Stimulated activated effector memory CD8-positive, alpha-beta T cell treated with anti-CD3 and anti-CD28 coated beads, Interleukin-12 subunit alpha, Interleukin-12 subunit beta, amount 100 ng/mL, for 72 hours (primary cell): ENCODE results near the gene CD8B2.

Source experiments
- ATAC-seq: fragments of 150-1000 bp; cut with Tn5 transposase; 2 replicates; pipeline ENCODE4 v1.10.0; 2021
- DNase-seq, 2 donors: peaks; one replicate each; pipeline ENCODE4 v3.0.0; 2021 to 2022; ENCODE audit warnings: low spot score in 2 of 2
- H3K27ac Mint-ChIP-seq: one replicate; pipeline ENCODE4 v1.8.0; 2022; ENCODE audit warnings: mild to moderate bottlenecking, mixed read lengths
- H3K36me3 Mint-ChIP-seq: one replicate; pipeline ENCODE4 v1.8.0; 2022; ENCODE audit warnings: mild to moderate bottlenecking, mixed read lengths
- H3K4me1 Mint-ChIP-seq: one replicate; pipeline ENCODE4 v1.8.0; 2022; ENCODE audit warnings: mixed read lengths
- H3K4me3 Mint-ChIP-seq: one replicate; pipeline ENCODE4 v1.8.0; 2022; ENCODE audit warnings: mild to moderate bottlenecking, mixed read lengths
- H3K9me3 Mint-ChIP-seq: one replicate; pipeline ENCODE4 v1.8.0; 2022; ENCODE audit warnings: mixed read lengths

The CD8B2 gene

GRCh38 chr2:106531676-106532214, 44.6 kb downstream of the CD8B2 start:
- no peaks in the 10 kb centered on the region for H3K9me3 Mint-ChIP-seq
- H3K36me3 Mint-ChIP-seq: no peaks in the 10 kb centered on the region
- DNase-seq: no peak
- no peak overlapping the region for H3K4me3 Mint-ChIP-seq
- H3K27ac Mint-ChIP-seq: no peak overlapping the region
- H3K4me1 Mint-ChIP-seq: no peaks in the 10 kb centered on the region
- no peak for ATAC-seq

GRCh38 chr2:106532236-106532635, 45.1 kb downstream of the CD8B2 start:
- Mint-ChIP-seq H3K4me3 (no peak overlapping the region), H3K9me3 (no peaks in the 10 kb centered on the region), H3K4me1 (no peaks in the 10 kb centered on the region), H3K27ac (no peak overlapping the region), H3K36me3 (no peaks in the 10 kb centered on the region)
- ATAC-seq: no peak
- DNase-seq: no peak

GRCh38 chr2:106534471-106534870, 47.3 kb downstream of the CD8B2 start:
- Mint-ChIP-seq H3K9me3 (no peaks in the 10 kb centered on the region), H3K4me3 (no peak overlapping the region), H3K36me3 (no peaks in the 10 kb centered on the region), H3K4me1 (no peaks in the 10 kb centered on the region), H3K27ac (no peak overlapping the region)
- ATAC-seq (no peak), DNase-seq (no peak)

DNA sequence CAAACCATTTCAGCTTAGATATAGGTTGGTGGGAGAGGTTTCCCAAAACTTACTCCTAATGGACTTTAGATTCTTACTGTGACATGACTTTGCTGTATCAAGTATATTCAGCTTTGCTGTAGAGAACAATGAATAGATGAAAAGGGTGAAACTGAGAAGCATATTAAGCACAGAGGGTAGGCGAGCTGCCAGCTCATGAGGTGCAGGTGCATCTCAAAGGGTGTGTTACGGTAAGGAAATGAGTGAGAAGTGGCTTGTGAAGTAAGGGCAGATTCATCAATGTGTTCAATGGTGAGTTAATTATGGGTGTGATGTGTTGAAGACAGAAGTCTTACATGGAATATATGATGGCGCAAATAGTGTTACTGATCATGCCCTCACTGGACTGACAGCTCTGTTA, 49.3 kb downstream of the CD8B2 start:
- Mint-ChIP-seq H3K4me3 (no peak overlapping the region), H3K4me1 (no peaks in the 10 kb centered on the region), H3K27ac (no peak overlapping the region), H3K36me3 (no peaks in the 10 kb centered on the region), H3K9me3 (no peaks in the 10 kb centered on the region)
- no peak for DNase-seq
- ATAC-seq: peak; percentile 41

GRCh38 chr2:106537047-106537446, 49.9 kb downstream of the CD8B2 start:
- Mint-ChIP-seq H3K9me3 (no peaks in the 10 kb centered on the region), H3K36me3 (no peaks in the 10 kb centered on the region), H3K4me1 (no peaks in the 10 kb centered on the region), H3K27ac (no peak overlapping the region), H3K4me3 (no peak overlapping the region)
- DNase-seq (no peak), ATAC-seq (no peak)

GRCh38 chr2:106537791-106538191, 50.6 kb downstream of the CD8B2 start:
- no peaks in the 10 kb centered on the region for H3K9me3 Mint-ChIP-seq
- H3K27ac Mint-ChIP-seq: no peak overlapping the region
- no peaks in the 10 kb centered on the region for H3K36me3 Mint-ChIP-seq
- H3K4me3 Mint-ChIP-seq: no peak overlapping the region
- H3K4me1 Mint-ChIP-seq: peaks cover 3% of the 10 kb centered on the region
- ATAC-seq: no peak
- DNase-seq: no peak

DNA sequence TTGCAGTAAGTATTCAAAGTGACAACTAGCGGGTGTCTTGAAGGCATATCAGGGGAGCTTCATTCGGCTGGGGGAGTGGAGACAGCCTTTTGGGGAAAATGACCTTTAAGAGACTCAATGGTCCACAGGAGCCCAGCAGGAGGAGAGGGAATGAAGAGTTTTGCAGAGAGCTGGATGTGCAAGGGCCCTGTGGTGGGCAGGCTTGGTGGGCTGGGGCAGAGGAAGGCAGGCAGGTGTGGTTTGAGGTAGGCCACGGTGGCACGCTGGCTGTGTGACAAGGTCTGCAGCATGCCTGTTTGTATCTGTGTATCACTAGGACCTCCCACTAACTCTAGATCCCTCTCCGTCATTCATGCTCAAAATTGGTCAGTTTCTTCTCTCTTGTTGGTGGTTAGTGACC, 53.7 kb downstream of the CD8B2 start:
- Mint-ChIP-seq H3K9me3 (no peaks in the 10 kb centered on the region), H3K4me3 (no peak overlapping the region), H3K36me3 (no peaks in the 10 kb centered on the region), H3K27ac (no peak overlapping the region), H3K4me1 (peaks cover 6% of the 10 kb centered on the region)
- no peak for ATAC-seq
- no peak for DNase-seq

DNA sequence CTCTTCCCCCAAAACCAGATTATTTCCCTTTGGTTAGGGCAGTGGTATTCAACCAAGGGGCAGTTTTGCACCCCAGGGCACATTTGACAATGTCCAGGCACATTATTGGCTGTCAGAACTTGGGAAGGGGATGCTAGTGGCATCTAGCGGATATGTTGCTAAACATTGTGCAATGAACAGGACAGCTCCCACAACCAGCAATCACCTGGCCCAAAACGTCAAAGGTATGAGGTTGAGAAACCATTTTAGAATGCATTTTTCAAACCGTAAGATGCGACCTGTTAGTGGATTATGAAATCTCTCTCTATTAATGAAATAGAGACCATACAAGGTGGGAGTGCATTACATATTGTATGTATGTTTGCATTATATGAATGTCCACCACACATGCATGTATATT, 54.2 kb downstream of the CD8B2 start:
- H3K4me3 Mint-ChIP-seq: no peak overlapping the region
- ATAC-seq (no peak), DNase-seq (no peak)
- H3K4me1 Mint-ChIP-seq: peaks cover 6% of the 10 kb centered on the region
- H3K27ac Mint-ChIP-seq: no peak overlapping the region
- H3K9me3 Mint-ChIP-seq: no peaks in the 10 kb centered on the region
- no peaks in the 10 kb centered on the region for H3K36me3 Mint-ChIP-seq

DNA sequence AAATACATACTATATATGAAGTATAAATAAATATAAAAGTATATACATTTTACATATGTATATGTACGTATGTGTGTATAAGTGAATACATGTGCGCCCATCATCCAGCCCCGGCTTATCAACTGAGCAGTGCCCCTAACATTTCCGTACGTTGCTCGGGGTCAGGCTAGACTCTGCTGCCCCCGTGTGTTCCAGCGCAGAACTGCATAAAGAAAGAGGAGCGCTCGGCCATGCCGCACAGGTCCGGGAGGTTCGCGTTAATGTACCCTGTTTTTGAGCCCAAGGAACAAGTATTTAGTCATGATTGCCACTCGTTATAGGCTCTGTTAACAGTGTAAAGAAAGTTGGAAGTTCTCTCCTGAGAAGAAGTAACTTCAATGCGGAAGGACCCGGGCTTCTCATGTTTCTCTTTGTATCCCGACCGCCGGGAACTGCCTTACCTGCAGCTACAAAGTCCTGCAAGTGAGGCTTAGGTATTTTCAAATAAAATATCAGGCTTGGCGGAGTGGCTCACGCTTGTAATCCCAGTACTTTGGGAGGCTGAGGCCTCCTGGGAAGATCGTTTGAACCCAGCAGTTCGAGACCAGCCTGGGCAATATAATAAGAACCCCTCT, 55.7 kb downstream of the CD8B2 start:
- H3K4me3 Mint-ChIP-seq: peak overlapping the region; percentile 43
- H3K9me3 Mint-ChIP-seq: no peaks in the 10 kb centered on the region
- ATAC-seq (peak; percentile 83), DNase-seq (peak; percentile 74 to 90)
- H3K4me1 Mint-ChIP-seq: peaks cover 6% of the 10 kb centered on the region
- H3K36me3 Mint-ChIP-seq: no peaks in the 10 kb centered on the region
- no peak overlapping the region for H3K27ac Mint-ChIP-seq

DNA sequence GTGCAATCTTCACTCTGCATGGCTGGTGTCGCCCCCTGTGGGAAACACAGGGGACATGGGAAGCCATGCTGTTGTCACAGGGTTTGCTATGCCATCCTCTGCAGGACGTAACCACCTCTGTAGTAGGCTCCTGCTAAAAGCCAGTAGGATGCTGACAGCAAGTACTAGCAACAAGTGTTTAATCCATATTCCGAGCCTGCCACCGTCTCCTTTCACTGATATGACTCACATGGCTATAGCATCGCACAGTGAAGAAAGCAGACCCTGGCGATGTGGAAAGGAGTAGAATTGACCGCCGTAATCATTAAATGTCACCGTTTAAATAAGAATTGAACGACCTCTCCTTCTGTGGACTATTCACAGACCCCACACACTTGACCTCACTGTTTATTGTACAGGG, 57.8 kb downstream of the CD8B2 start:
- H3K36me3 Mint-ChIP-seq: no peaks in the 10 kb centered on the region
- H3K27ac Mint-ChIP-seq: no peak overlapping the region
- ATAC-seq (no peak), DNase-seq (no peak)
- H3K4me3 Mint-ChIP-seq: no peak overlapping the region
- H3K9me3 Mint-ChIP-seq: no peaks in the 10 kb centered on the region
- peaks cover 6% of the 10 kb centered on the region for H3K4me1 Mint-ChIP-seq

DNA sequence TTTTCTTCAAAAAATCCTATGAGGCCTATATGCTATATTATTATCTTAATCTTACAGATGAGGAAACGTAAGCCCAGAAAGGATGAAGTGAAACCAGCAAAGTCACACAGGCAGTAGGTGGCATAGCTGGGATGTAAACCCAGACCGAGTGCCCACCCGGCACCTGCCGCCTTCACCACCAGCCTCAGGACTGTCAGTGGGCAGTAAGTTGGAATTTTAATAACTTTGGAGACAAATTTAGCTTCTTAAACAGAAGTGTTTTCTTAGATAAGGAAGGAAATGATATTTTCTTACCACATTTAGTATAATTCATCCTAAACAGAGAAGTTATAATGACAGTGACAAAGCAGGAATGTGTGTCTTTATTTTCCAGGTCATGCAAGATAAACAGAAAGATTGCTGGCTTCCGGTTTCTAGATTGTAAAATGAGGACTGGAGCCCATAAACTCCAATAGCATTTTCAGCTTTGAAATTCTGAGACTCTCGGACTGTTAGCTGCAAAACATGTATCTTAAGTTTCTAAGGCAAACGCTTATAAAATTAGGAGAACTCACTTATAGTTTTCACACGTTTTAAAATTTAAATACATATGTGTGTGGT, 59.3 kb downstream of the CD8B2 start:
- ATAC-seq (no peak), DNase-seq (no peak)
- no peak overlapping the region for H3K27ac Mint-ChIP-seq

GRCh38 chr2:106547164-106547903, 60.2 kb downstream of the CD8B2 start:
- Mint-ChIP-seq H3K36me3 (no peaks in the 10 kb centered on the region), H3K27ac (no peak overlapping the region), H3K4me1 (peaks cover 6% of the 10 kb centered on the region), H3K9me3 (no peaks in the 10 kb centered on the region), H3K4me3 (no peak overlapping the region)
- DNase-seq: no peak
- ATAC-seq: no peak

More for the DNA sequence above, 59.3 kb downstream of the CD8B2 start:
- H3K4me1 Mint-ChIP-seq: peaks cover 6% of the 10 kb centered on the region
- H3K36me3 Mint-ChIP-seq: no peaks in the 10 kb centered on the region
- H3K9me3 Mint-ChIP-seq: no peaks in the 10 kb centered on the region
- no peak overlapping the region for H3K4me3 Mint-ChIP-seq

GRCh38 chr2:106551417-106552130, 64.4 kb downstream of the CD8B2 start:
- Mint-ChIP-seq H3K4me1 (no peaks in the 10 kb centered on the region), H3K27ac (no peak overlapping the region), H3K4me3 (no peak overlapping the region), H3K9me3 (no peaks in the 10 kb centered on the region), H3K36me3 (no peaks in the 10 kb centered on the region)
- no peak for DNase-seq
- peak; percentile 45 for ATAC-seq

DNA sequence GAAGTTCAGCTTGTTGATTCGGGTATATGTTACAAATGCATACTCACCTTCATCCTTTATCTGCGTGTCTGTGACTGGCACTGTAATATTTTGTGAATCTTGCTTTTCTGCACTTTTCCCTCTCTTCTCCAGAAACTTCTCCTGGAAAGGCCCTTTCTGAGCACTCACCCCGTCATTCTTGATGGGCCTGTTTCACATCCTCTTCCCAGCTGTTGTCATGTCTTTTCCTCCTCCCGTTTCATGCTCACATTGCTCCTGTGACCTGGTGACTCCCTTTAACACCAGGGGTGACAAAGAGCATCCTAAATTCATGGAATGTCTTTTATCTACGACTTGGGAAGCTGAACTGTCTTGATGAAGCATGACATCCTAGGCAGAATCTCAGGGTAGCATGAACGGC, 65.8 kb downstream of the CD8B2 start:
- Mint-ChIP-seq H3K36me3 (no peaks in the 10 kb centered on the region), H3K27ac (no peak overlapping the region), H3K4me3 (no peak overlapping the region), H3K9me3 (no peaks in the 10 kb centered on the region), H3K4me1 (no peaks in the 10 kb centered on the region)
- no peak for ATAC-seq
- no peak for DNase-seq

DNA sequence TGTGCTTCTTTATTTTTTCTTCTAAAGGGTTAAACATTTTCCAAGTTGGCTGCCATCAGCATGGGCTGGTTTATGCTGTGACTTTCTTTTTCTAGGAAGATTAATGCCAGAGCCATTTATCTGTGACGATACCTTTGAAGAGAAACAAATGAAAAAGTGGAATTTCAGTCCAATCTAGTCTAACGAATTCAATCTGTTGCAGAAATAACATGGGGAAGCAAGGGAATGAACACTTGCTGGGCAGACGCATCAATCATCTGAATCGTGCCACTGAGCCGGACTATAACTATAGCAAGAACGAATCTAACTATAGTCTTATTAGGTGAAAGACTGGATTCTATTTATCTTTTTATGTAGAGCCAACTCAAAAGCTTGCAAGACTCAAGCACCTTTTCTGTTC, 66.2 kb downstream of the CD8B2 start:
- no peak overlapping the region for H3K27ac Mint-ChIP-seq
- no peak for DNase-seq
- no peak for ATAC-seq
- H3K4me3 Mint-ChIP-seq: no peak overlapping the region
- no peaks in the 10 kb centered on the region for H3K9me3 Mint-ChIP-seq
- no peaks in the 10 kb centered on the region for H3K36me3 Mint-ChIP-seq
- no peaks in the 10 kb centered on the region for H3K4me1 Mint-ChIP-seq
